ENCODE measurements around the gene FAM13A. TPM values are rescaled to one million over a fixed set of nuclear protein-coding genes. Genes with fewer than 3 reads are reported as not detected.

The FAM13A gene
- total RNA-seq, 2 donors from 2014 or later = 27.2 to 107 TPM

- intact Hi-C loops (cut with DNase I) = no loop called here
- peaks cover 0 to 10% of the 10 kb centered on the region in 2 donors for H3K36me3 ChIP-seq
- WGBS = 86% methylated on average over 7 of the region's 7 CpGs
- TF ChIP-seq POLR2AphosphoS5 (IDR thresholded peaks at IDR 0.05) (no peak), POLR2A (IDR thresholded peaks at IDR 0.05) (no peak)
- TF ChIP-seq, protein P1, sequence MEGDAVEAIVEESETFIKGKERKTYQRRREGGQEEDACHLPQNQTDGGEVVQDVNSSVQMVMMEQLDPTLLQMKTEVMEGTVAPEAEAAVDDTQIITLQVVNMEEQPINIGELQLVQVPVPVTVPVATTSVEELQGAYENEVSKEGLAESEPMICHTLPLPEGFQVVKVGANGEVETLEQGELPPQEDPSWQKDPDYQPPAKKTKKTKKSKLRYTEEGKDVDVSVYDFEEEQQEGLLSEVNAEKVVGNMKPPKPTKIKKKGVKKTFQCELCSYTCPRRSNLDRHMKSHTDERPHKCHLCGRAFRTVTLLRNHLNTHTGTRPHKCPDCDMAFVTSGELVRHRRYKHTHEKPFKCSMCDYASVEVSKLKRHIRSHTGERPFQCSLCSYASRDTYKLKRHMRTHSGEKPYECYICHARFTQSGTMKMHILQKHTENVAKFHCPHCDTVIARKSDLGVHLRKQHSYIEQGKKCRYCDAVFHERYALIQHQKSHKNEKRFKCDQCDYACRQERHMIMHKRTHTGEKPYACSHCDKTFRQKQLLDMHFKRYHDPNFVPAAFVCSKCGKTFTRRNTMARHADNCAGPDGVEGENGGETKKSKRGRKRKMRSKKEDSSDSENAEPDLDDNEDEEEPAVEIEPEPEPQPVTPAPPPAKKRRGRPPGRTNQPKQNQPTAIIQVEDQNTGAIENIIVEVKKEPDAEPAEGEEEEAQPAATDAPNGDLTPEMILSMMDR (IDR thresholded peaks at IDR 0.05) = no peak
- DNase-seq (ENCODE audit: low spot score) = no peak
- no peaks in the 10 kb centered on the region for H3K4me1 ChIP-seq (replicated peaks)
- no peaks in the 10 kb centered on the region for H3K9me3 ChIP-seq
- no peak overlapping the region for H3K27ac ChIP-seq
- no peaks in the 10 kb centered on the region for H3K27me3 ChIP-seq (replicated peaks; ENCODE audit: insufficient read depth)
- no peak overlapping the region for H3K4me3 ChIP-seq
Measured at GRCh38 chr4:88751258-88752075, 305.5 kb downstream of the FAM13A start.

- no peaks in the 10 kb centered on the region for H3K4me1 ChIP-seq (replicated peaks)
- DNase-seq (ENCODE audit: low spot score) = no peak
- intact Hi-C loops (cut with DNase I) = no loop called here
- no peak overlapping the region for H3K4me3 ChIP-seq
- 97% methylated on average over 10 of the region's 10 CpGs for WGBS
- H3K27ac ChIP-seq = no peak overlapping the region
- no peaks in the 10 kb centered on the region for H3K9me3 ChIP-seq
- no peaks in the 10 kb centered on the region for H3K27me3 ChIP-seq (replicated peaks; ENCODE audit: insufficient read depth)
- TF ChIP-seq POLR2A (IDR thresholded peaks at IDR 0.05) = no peak
- TF ChIP-seq POLR2AphosphoS5 (IDR thresholded peaks at IDR 0.05) = no peak
- TF ChIP-seq, protein P1 (IDR thresholded peaks at IDR 0.05) = no peak
- H3K36me3 ChIP-seq = peaks cover 0 to 10% of the 10 kb centered on the region in 2 donors
Measured at GRCh38 chr4:88750369-88750768, 306.6 kb downstream of the FAM13A start.

- no peak for DNase-seq (ENCODE audit: low spot score)
- TF ChIP-seq, protein P1 (IDR thresholded peaks at IDR 0.05) = no peak
- TF ChIP-seq POLR2AphosphoS5 (IDR thresholded peaks at IDR 0.05) (no peak), POLR2A (IDR thresholded peaks at IDR 0.05) (no peak)
- intact Hi-C loops (cut with DNase I) = no loop called here
- over 99% methylated on average over 7 of the region's 7 CpGs for WGBS
- Histone ChIP-seq H3K4me3 (no peak overlapping the region), H3K9me3 (no peaks in the 10 kb centered on the region), H3K36me3 (peaks cover 0 to 10% of the 10 kb centered on the region in 2 donors), H3K27me3 (replicated peaks; ENCODE audit: insufficient read depth) (no peaks in the 10 kb centered on the region), H3K4me1 (replicated peaks) (no peaks in the 10 kb centered on the region), H3K27ac (no peak overlapping the region)
Measured at GRCh38 chr4:88747351-88747750, 309.6 kb downstream of the FAM13A start.

DNA sequence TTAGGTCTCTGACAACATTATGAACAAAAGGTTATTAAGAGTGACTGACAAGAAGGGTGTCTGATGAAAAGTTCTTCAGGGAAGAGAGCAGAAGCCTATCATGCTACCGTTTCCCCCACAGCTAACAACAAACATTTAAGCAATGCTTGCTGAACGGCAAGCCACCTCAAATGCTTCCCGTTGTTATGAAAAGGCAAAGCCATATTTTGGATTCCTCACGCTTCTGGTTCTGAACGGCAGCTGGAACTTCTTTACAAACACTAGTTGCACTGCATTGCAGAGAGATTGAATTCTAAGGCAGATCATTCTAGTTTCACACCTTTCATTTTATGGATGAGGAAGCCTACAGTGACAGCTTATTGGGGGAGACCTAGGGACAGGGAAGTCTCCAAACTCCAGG, 310.8 kb downstream of the FAM13A start:
- Histone ChIP-seq H3K27me3 (replicated peaks; ENCODE audit: insufficient read depth) (no peaks in the 10 kb centered on the region), H3K36me3 (peaks cover 0 to 10% of the 10 kb centered on the region in 2 donors), H3K4me3 (no peak overlapping the region), H3K27ac (peak overlapping the region in 1 of 2 donors; percentile 4), H3K4me1 (replicated peaks) (no peaks in the 10 kb centered on the region), H3K9me3 (no peaks in the 10 kb centered on the region)
- intact Hi-C loops (cut with DNase I) = no loop called here
- no peak for DNase-seq (ENCODE audit: low spot score)
- no peak for TF ChIP-seq POLR2AphosphoS5 (IDR thresholded peaks at IDR 0.05)
- TF ChIP-seq POLR2A (IDR thresholded peaks at IDR 0.05) = no peak
- TF ChIP-seq, protein P1 (IDR thresholded peaks at IDR 0.05) = no peak
- 71% methylated on average over 5 of the region's 5 CpGs for WGBS

Measured in prostate gland (tissue), 2 donors.